Mesenchymal stem cell (in vitro differentiated cells and primary cell): ENCODE measurements around the gene RPS18.

ENCODE experiments used
- DNase-seq: peaks from one replicate; pipeline ENCODE4 v3.0.0-alpha.2; 2013
- H2AFZ ChIP-seq: one replicate; pipeline ENCODE4 v1.6.1; 2013; ENCODE audit warnings: low read depth, mild to moderate bottlenecking, control low read depth, inconsistent platforms, low read length, moderate library complexity
- H2AK5ac ChIP-seq: 2 replicates; pipeline ENCODE4 v1.6.1; 2013; ENCODE audit warnings: low read length, moderate library complexity, mild to moderate bottlenecking, inconsistent platforms; ENCODE audit not compliant: severe bottlenecking
- H2BK120ac ChIP-seq: one replicate; pipeline ENCODE4 v1.6.1; 2013; ENCODE audit warnings: low read depth, mild to moderate bottlenecking, inconsistent platforms, low read length, moderate library complexity
- H2BK12ac ChIP-seq, 2 experiments: one replicate each; pipeline ENCODE4 v1.6.1; 2013; ENCODE audit warnings: inconsistent platforms in 2 of 2, low read length in 2 of 2, mild to moderate bottlenecking in 2 of 2, moderate library complexity in 2 of 2, control low read depth in 1 of 2
- H2BK15ac ChIP-seq: one replicate; pipeline ENCODE4 v1.6.1; 2013; ENCODE audit warnings: mild to moderate bottlenecking, low read depth, inconsistent platforms; ENCODE audit not compliant: poor library complexity, severe bottlenecking
- H2BK5ac ChIP-seq: 2 replicates; pipeline ENCODE4 v1.6.1; 2013; ENCODE audit warnings: low read depth, mild to moderate bottlenecking, low read length, control low read depth, inconsistent platforms; ENCODE audit not compliant: poor library complexity, severe bottlenecking
- H3K14ac ChIP-seq, 2 experiments: one replicate each; pipeline ENCODE4 v1.6.1; 2013; ENCODE audit warnings: inconsistent platforms in 2 of 2, low read length in 2 of 2, control low read depth in 1 of 2, mild to moderate bottlenecking in 1 of 2, moderate library complexity in 1 of 2
- H3K18ac ChIP-seq, 2 experiments: one replicate each; pipeline ENCODE4 v1.6.1; 2013; ENCODE audit warnings: inconsistent platforms in 2 of 2, low read length in 2 of 2, control low read depth in 1 of 2, low read depth in 1 of 2, mild to moderate bottlenecking in 1 of 2
- H3K23ac ChIP-seq, 2 experiments: one replicate each; pipeline ENCODE4 v1.6.1; 2013; ENCODE audit warnings: inconsistent platforms in 2 of 2, low read length in 2 of 2, mild to moderate bottlenecking in 2 of 2, moderate library complexity in 2 of 2, control low read depth in 1 of 2
- H3K27ac ChIP-seq: 2 replicates; pipeline ENCODE4 v1.5.1; 2013; ENCODE audit warnings: mild to moderate bottlenecking, moderate library complexity, low read length, control low read depth, inconsistent platforms; ENCODE audit not compliant: poor library complexity, severe bottlenecking
- H3K27me3 ChIP-seq, 2 experiments: 2 replicates each; pipeline versions ENCODE4 v1.6.1 to v1.7.0; 2013; ENCODE audit warnings: low read length in 2 of 2, mild to moderate bottlenecking in 2 of 2, moderate library complexity in 2 of 2, control low read depth in 1 of 2, inconsistent platforms in 1 of 2; ENCODE audit not compliant: control insufficient read depth in 1 of 2, insufficient read depth in 1 of 2
- H3K36me3 ChIP-seq, 2 experiments: 2 replicates each; pipeline versions ENCODE4 v1.6.1 to v1.7.0; 2013; ENCODE audit warnings: low read length in 2 of 2, control low read depth in 1 of 2, inconsistent platforms in 1 of 2, low read depth in 1 of 2, mild to moderate bottlenecking in 1 of 2; ENCODE audit not compliant: insufficient read depth in 2 of 2, control insufficient read depth in 1 of 2
- H3K4ac ChIP-seq, 2 experiments: one replicate each; pipeline ENCODE4 v1.6.1; 2013; ENCODE audit warnings: inconsistent platforms in 2 of 2, low read length in 2 of 2, mild to moderate bottlenecking in 2 of 2, moderate library complexity in 2 of 2, control low read depth in 1 of 2, low read depth in 1 of 2
- H3K4me1 ChIP-seq: 2 replicates; pipeline ENCODE4 v1.6.1; 2013; ENCODE audit warnings: low read depth, low read length, control low read depth; ENCODE audit not compliant: control insufficient read depth, insufficient read depth
- H3K4me2 ChIP-seq: 2 replicates; pipeline ENCODE4 v1.6.1; 2013; ENCODE audit warnings: low read length, mild to moderate bottlenecking, inconsistent platforms; ENCODE audit not compliant: poor library complexity, severe bottlenecking
- H3K4me3 ChIP-seq, 2 experiments: 2 replicates each; pipeline versions ENCODE4 v1.5.1 to v1.7.0; 2013; ENCODE audit warnings: low read length in 2 of 2, mild to moderate bottlenecking in 2 of 2, control low read depth in 1 of 2, low read depth in 1 of 2; ENCODE audit not compliant: insufficient read depth in 1 of 2
- H3K79me1 ChIP-seq: replicated peaks from 2 replicates; pipeline ENCODE4 v1.6.1; 2013; ENCODE audit warnings: mild to moderate bottlenecking, control low read depth, low read length, inconsistent platforms; ENCODE audit not compliant: poor library complexity, severe bottlenecking
- H3K9ac ChIP-seq: 2 replicates; pipeline ENCODE4 v1.7.0; 2013; ENCODE audit warnings: mild to moderate bottlenecking, low read length, moderate library complexity
- H3K9me3 ChIP-seq: 2 replicates; pipeline ENCODE4 v1.7.0; 2013; ENCODE audit warnings: mild to moderate bottlenecking, low read length; ENCODE audit not compliant: control insufficient read depth
- H4K8ac ChIP-seq: one replicate; pipeline ENCODE4 v1.6.1; 2013; ENCODE audit warnings: inconsistent platforms, mild to moderate bottlenecking, low read length, moderate library complexity
- H4K91ac ChIP-seq: one replicate; pipeline ENCODE4 v1.6.1; 2013; ENCODE audit warnings: mild to moderate bottlenecking, low read length, inconsistent platforms
- WGBS: methylation state at CpG from one replicate; pipeline ENCODE4 v1.1.7; 2013; ENCODE audit warnings: mixed read lengths; 5-methylcytosine and 5-hydroxymethylcytosine counted together

Gene RPS18

DNA sequence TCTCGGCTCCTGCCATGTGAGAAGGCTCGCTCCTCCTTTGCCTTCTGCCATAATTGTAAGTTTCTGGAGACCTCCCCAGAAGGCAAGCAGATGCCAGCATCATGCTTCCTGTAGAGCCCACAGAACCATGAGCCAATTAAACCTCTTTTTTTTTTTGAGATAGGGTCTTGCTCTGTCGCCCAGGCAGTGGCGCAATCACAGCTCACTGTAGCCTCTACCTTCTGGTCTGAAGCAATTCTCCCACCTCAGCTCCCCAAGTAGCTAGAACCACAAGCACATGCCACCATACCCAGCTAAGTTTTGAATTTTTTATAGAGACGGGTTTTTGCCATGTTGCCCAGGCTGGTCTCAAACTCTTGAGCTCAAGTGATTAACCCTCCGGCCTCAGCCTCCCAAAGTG, 35.0 kb upstream of the RPS18 start:
- Histone ChIP-seq H3K36me3 (no peaks in the 10 kb centered on the region), H3K4ac (no peak overlapping the region), H2BK12ac (no peak overlapping the region), H3K9ac (no peak overlapping the region), H3K23ac (no peak overlapping the region), H3K18ac (no peak overlapping the region), H3K27ac (no peak overlapping the region), H2BK120ac (no peak overlapping the region), H2BK15ac (no peak overlapping the region), H2AFZ (no peak overlapping the region), H3K4me2 (no peak overlapping the region), H3K9me3 (no peaks in the 10 kb centered on the region), H3K27me3 (peaks cover 48% of the 10 kb centered on the region in 2 experiments), H2BK5ac (no peak overlapping the region), H2AK5ac (no peak overlapping the region), H3K14ac (no peak overlapping the region), H3K4me1 (no peaks in the 10 kb centered on the region), H4K8ac (no peak overlapping the region), H4K91ac (no peak overlapping the region), H3K79me1 (no peaks in the 10 kb centered on the region), H3K4me3 (no peak overlapping the region)
- WGBS, result 91% methylated on average over 6 of the region's 6 CpGs
- DNase-seq, result no peak

DNA sequence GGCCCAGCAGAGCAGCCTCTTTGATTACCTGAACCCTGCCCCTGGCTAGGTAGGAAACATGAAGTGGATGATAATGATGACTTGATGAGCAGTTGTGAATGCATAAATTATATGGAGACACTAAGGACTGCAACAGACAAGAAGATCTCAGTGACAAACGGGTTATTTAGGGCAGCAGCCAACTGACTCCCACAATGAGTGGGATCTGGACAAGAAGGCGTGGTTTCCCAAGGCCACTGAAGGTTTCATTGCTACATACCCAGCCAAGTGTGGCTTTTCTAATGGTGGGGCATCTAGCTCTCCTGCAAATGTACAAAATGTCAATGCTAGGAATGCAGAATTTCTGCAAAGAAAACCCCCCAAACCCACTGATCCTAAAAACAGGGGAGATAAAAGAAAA, 34.1 kb upstream of the RPS18 start:
- no peaks in the 10 kb centered on the region for H3K4me1 ChIP-seq
- H3K27ac ChIP-seq, result no peak overlapping the region
- H2BK5ac ChIP-seq, result no peak overlapping the region
- H3K79me1 ChIP-seq, result no peaks in the 10 kb centered on the region
- H3K36me3 ChIP-seq, result no peaks in the 10 kb centered on the region
- no peak overlapping the region for H3K4me2 ChIP-seq
- no peak overlapping the region for H2AFZ ChIP-seq
- no peak overlapping the region for H3K9ac ChIP-seq
- H2AK5ac ChIP-seq, result no peak overlapping the region
- peaks cover 48% of the 10 kb centered on the region in 2 experiments for H3K27me3 ChIP-seq
- DNase-seq, result no peak
- H2BK15ac ChIP-seq, result no peak overlapping the region
- no peak overlapping the region for H2BK12ac ChIP-seq
- no peak overlapping the region for H3K4ac ChIP-seq
- no peak overlapping the region for H3K18ac ChIP-seq
- H3K23ac ChIP-seq, result no peak overlapping the region
- no peak overlapping the region for H3K14ac ChIP-seq
- WGBS, result 58% methylated on average over 2 of the region's 2 CpGs
- no peak overlapping the region for H4K91ac ChIP-seq
- no peak overlapping the region for H2BK120ac ChIP-seq
- no peak overlapping the region for H3K4me3 ChIP-seq
- H4K8ac ChIP-seq, result no peak overlapping the region
- no peaks in the 10 kb centered on the region for H3K9me3 ChIP-seq

DNA sequence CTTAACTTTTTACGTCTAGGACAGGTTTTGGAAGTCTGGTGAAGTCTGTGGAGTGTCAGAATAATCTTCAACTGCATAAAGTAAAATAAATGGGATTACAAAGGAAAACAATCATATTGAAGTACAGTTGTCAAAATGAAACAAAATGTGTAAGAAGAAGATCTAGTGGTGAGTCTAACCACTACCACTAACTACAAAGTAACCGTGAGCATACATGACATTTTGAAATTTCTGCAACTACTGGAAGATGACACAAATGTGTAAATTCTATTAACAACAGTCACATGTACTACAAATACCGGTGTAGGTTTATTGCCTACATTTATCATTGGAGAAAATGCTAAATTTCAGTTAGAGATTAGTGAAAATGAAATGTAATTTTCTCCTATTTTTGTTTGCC, 29.9 kb upstream of the RPS18 start:
- H2BK120ac ChIP-seq, result no peak overlapping the region
- H3K79me1 ChIP-seq, result no peaks in the 10 kb centered on the region
- no peak overlapping the region for H2AFZ ChIP-seq
- no peaks in the 10 kb centered on the region for H3K9me3 ChIP-seq
- no peak overlapping the region for H3K9ac ChIP-seq
- H2BK12ac ChIP-seq, result no peak overlapping the region
- no peak for DNase-seq
- no peaks in the 10 kb centered on the region for H3K4me1 ChIP-seq
- no peaks in the 10 kb centered on the region for H3K36me3 ChIP-seq
- no peak overlapping the region for H4K91ac ChIP-seq
- no peak overlapping the region for H3K18ac ChIP-seq
- H4K8ac ChIP-seq, result no peak overlapping the region
- H2BK5ac ChIP-seq, result no peak overlapping the region
- no peak overlapping the region for H3K14ac ChIP-seq
- no peak overlapping the region for H3K27ac ChIP-seq
- peaks cover 20 to 28% of the 10 kb centered on the region in 2 experiments for H3K27me3 ChIP-seq
- H2BK15ac ChIP-seq, result no peak overlapping the region
- no peak overlapping the region for H3K23ac ChIP-seq
- no peak overlapping the region for H3K4ac ChIP-seq
- H2AK5ac ChIP-seq, result no peak overlapping the region
- H3K4me2 ChIP-seq, result no peak overlapping the region
- no peak overlapping the region for H3K4me3 ChIP-seq
- 67% methylated on average over 2 of the region's 3 CpGs for WGBS

DNA sequence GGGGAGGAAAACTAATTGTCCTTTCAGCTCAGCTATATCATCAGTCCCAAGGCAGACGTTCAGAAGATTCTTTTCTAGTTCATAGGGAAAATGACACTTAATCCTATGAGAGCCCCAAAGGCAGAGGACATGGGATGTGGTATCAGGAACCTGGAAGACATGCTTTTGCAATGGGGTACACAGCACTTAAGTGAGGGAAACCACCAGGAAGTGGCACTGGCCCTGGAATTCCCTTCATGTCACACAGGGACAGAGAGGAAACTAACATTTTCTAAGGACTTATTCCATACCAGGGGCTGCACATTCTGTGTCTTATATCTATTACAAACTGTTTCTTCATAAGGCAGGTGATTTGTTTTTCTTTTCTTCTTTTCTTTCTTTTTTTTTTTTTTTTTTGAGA, 28.4 kb upstream of the RPS18 start:
- H2BK15ac ChIP-seq, result no peak overlapping the region
- H3K23ac ChIP-seq, result no peak overlapping the region
- DNase-seq, result no peak
- H3K4me1 ChIP-seq, result peaks cover under 1% of the 10 kb centered on the region
- no peak overlapping the region for H3K4me3 ChIP-seq
- no peak overlapping the region for H3K14ac ChIP-seq
- no peak overlapping the region for H3K27ac ChIP-seq
- no peak overlapping the region for H2AK5ac ChIP-seq
- no peak overlapping the region for H2BK5ac ChIP-seq
- no peak overlapping the region for H2BK12ac ChIP-seq
- peaks cover 20 to 21% of the 10 kb centered on the region in 2 experiments for H3K27me3 ChIP-seq
- no peaks in the 10 kb centered on the region for H3K36me3 ChIP-seq
- no peak overlapping the region for H3K4ac ChIP-seq
- no peaks in the 10 kb centered on the region for H3K9me3 ChIP-seq
- H3K18ac ChIP-seq, result no peak overlapping the region
- H2BK120ac ChIP-seq, result no peak overlapping the region
- no peak overlapping the region for H3K9ac ChIP-seq
- no peak overlapping the region for H4K91ac ChIP-seq
- H4K8ac ChIP-seq, result no peak overlapping the region
- no peak overlapping the region for H2AFZ ChIP-seq
- 60% methylated on average over 1 of the region's 1 CpG for WGBS
- no peak overlapping the region for H3K4me2 ChIP-seq
- H3K79me1 ChIP-seq, result no peaks in the 10 kb centered on the region
